Endothelial cell of umbilical vein (primary cell): ENCODE data around the gene SPDEF. TPM values are rescaled to one million over a fixed set of nuclear protein-coding genes. Genes with fewer than 3 reads are reported as not detected.

Experiments
- BruUV-seq: library from RNA; stranded (reverse); fragments of 400-500 nt; replicated peaks from 2 replicates; lab custom pipeline; 2021; lab: Mats Ljungman, UMichigan
- CTCF ChIA-PET: fragments of 300-600, 350-600 bp; sonication (Branson Sonifier 250); formaldehyde crosslinking; loops from one replicate; lab custom pipeline; 2021; ENCODE audit warnings: antibody characterized with exemption, inconsistent platforms; lab: Charles Lee
- POLR2A ChIA-PET: fragments of 300-600, 350-600 bp; sonication (Branson Sonifier 250); formaldehyde crosslinking; loops from one replicate; lab custom pipeline; 2021; ENCODE audit warnings: antibody characterized with exemption, inconsistent platforms; lab: Charles Lee
- DNase-seq: peaks from one replicate; pipeline ENCODE4 v3.0.0-alpha.2; 2011; ENCODE audit warnings: low read depth, low spot score
- FAIRE-seq: peaks from 2 replicates; lab custom pipeline; 2011; peaks lifted over from hg19 to GRCh38; lab: Jason Lieb, UNC
- H2AFZ ChIP-seq: 2 replicates; pipeline ENCODE4 v1.6.0; 2012; ENCODE audit warnings: low read depth, low read length, control low read depth, inconsistent platforms
- H3K27ac ChIP-seq: 2 replicates; pipeline ENCODE4 v1.5.1; 2011; ENCODE audit warnings: low read depth, mild to moderate bottlenecking, control low read depth, low read length, moderate library complexity; ENCODE audit not compliant: insufficient read depth
- H3K27me3 ChIP-seq, 2 experiments: 2 replicates each; pipeline versions ENCODE4 v1.6.0 to v1.6.1; 2011; ENCODE audit warnings: low read length in 2 of 2, mixed read lengths in 1 of 2; ENCODE audit not compliant: control insufficient read depth in 2 of 2, insufficient read depth in 2 of 2
- H3K36me3 ChIP-seq, 2 experiments: 2 replicates in 1 of 2; 3 replicates in 1 of 2; pipeline ENCODE4 v1.5.1; 2011; ENCODE audit warnings: low read length in 2 of 2, mild to moderate bottlenecking in 1 of 2, moderate library complexity in 1 of 2; ENCODE audit not compliant: control insufficient read depth in 2 of 2, insufficient read depth in 2 of 2; ENCODE audit errors: extremely low read depth in 1 of 2
- H3K4me1 ChIP-seq: 3 replicates; pipeline ENCODE4 v1.5.1; 2011; ENCODE audit warnings: mild to moderate bottlenecking, low read length; ENCODE audit not compliant: control insufficient read depth, insufficient read depth; ENCODE audit errors: extremely low read depth
- H3K4me2 ChIP-seq: 2 replicates; pipeline ENCODE4 v1.6.1; 2011; ENCODE audit warnings: low read length, control low read depth, mixed read lengths; ENCODE audit not compliant: insufficient read depth
- H3K4me3 ChIP-seq, 3 experiments: fragments of 200-600 bp in 1 of 3; sonication (generic), shearing (Covaris generic) in 1 of 3; replicated peaks in 1 of 3; 2 replicates each; pipeline ENCODE4 v1.5.1; 2011 to 2016; ENCODE audit warnings: control low read depth in 3 of 3, low read length in 3 of 3, mild to moderate bottlenecking in 2 of 3, inconsistent platforms in 1 of 3, low read depth in 1 of 3, moderate library complexity in 1 of 3; ENCODE audit not compliant: insufficient read depth in 1 of 3
- H3K79me2 ChIP-seq: 2 replicates; pipeline ENCODE4 v1.6.0; 2012; ENCODE audit warnings: low read length, inconsistent platforms; ENCODE audit not compliant: control insufficient read depth, insufficient read depth
- H3K9ac ChIP-seq: replicated peaks from 2 replicates; pipeline ENCODE3; 2011; ENCODE audit warnings: low read length, control low read depth; ENCODE audit not compliant: insufficient read depth; ENCODE audit errors: extremely low read depth
- H3K9me1 ChIP-seq: replicated peaks from 3 replicates; pipeline ENCODE4 v1.6.0; 2011; ENCODE audit warnings: mild to moderate bottlenecking, low read length; ENCODE audit not compliant: control insufficient read depth, insufficient read depth; ENCODE audit errors: extremely low read depth
- H3K9me3 ChIP-seq: replicated peaks from 2 replicates; pipeline ENCODE4 v1.5.1; 2012; ENCODE audit warnings: low read length, inconsistent platforms; ENCODE audit not compliant: control insufficient read depth, insufficient read depth
- H4K20me1 ChIP-seq: replicated peaks from 2 replicates; pipeline ENCODE3; 2011; ENCODE audit warnings: mild to moderate bottlenecking, low read length; ENCODE audit not compliant: control insufficient read depth, insufficient read depth; ENCODE audit errors: extremely low read depth
- EZH2 ChIP-seq: IDR thresholded peaks from 2 replicates; pipeline ENCODE4 v1.6.1; 2012; ENCODE audit warnings: borderline replicate concordance, low read depth, mild to moderate bottlenecking, moderate library complexity, low read length, inconsistent platforms; ENCODE audit not compliant: severe bottlenecking
- FOS ChIP-seq: IDR thresholded peaks from 2 replicates; pipeline ENCODE4 v1.6.1; 2011; ENCODE audit warnings: mild to moderate bottlenecking, low read length, moderate library complexity, borderline replicate concordance; ENCODE audit not compliant: insufficient read depth
- GATA2 ChIP-seq: IDR thresholded peaks from 2 replicates; pipeline ENCODE4 v1.7.0; 2011; ENCODE audit warnings: low read depth, mild to moderate bottlenecking, moderate library complexity, mixed read lengths, low read length; ENCODE audit not compliant: insufficient read length, insufficient read depth
- JUN ChIP-seq: IDR thresholded peaks from 2 replicates; pipeline ENCODE4 v1.6.1; 2011; ENCODE audit warnings: borderline replicate concordance, low read depth; ENCODE audit not compliant: insufficient read length, insufficient read depth
- MYC ChIP-seq: IDR thresholded peaks from one replicate; pipeline ENCODE4 v1.6.1; 2011; ENCODE audit warnings: mild to moderate bottlenecking, low read depth, low read length
- POLR2A ChIP-seq: IDR thresholded peaks from 2 replicates; pipeline ENCODE4 v1.6.1; 2012; ENCODE audit warnings: low read depth, mild to moderate bottlenecking, control low read depth, low read length
- POLR2AphosphoS5 ChIP-seq: IDR thresholded peaks from 2 replicates; pipeline ENCODE4 v1.6.1; 2012; ENCODE audit warnings: low read depth, mild to moderate bottlenecking, control low read depth, low read length, moderate library complexity; ENCODE audit not compliant: insufficient read depth
- dilution Hi-C: fragments of 300-500 bp; cut with MboI; formaldehyde crosslinking; loops from one replicate; pipeline ENCODE4 v1.15.0; 2019; ENCODE audit warnings: low sequenced_read_pairs; ENCODE audit not compliant: extremely low pct_ligation_motif_present
- intact Hi-C: fragments of 100-400 bp; cut with micrococcal nuclease; formaldehyde crosslinking; loops from one replicate; pipeline ENCODE4 v1.10.0; 2022
- polyA plus RNA-seq, 4 experiments: library from polyadenylated mRNA; depleted of rRNA in 3 of 4; stranded (reverse) in 3 of 4; unstranded in 1 of 4; fragments of >200 nt; gene quantifications; 2 replicates each; pipeline versions ENCODE4 v1.2.1 to v1.2.3, GENCODE V29; 2011 to 2012; ENCODE audit warnings: missing spikeins in 1 of 4
- total RNA-seq: library from RNA; stranded (reverse); gene quantifications from 2 replicates; pipeline ENCODE4 v1.2.3, GENCODE V29; 2021
- TF ChIP-seq, protein P1 (sequence below): IDR thresholded peaks from 2 replicates; pipeline ENCODE4 v1.6.1; 2011; ENCODE audit not compliant: insufficient read depth, insufficient read length
- TF ChIP-seq, protein P2 (sequence below), 2 donors: IDR thresholded peaks; 1 replicate in 1 of 2; 2 replicates in 1 of 2; pipeline ENCODE4 v1.5.1; 2011; ENCODE audit warnings: low read length in 2 of 2, mild to moderate bottlenecking in 2 of 2, moderate library complexity in 2 of 2, control low read depth in 1 of 2, inconsistent platforms in 1 of 2, low read depth in 1 of 2; ENCODE audit not compliant: insufficient read depth in 1 of 2; ENCODE audit errors: extremely low read depth in 1 of 2

The SPDEF gene
- total and polyA plus RNA-seq, 2 donors (not counting 3 experiments of a cell fraction or from before 2014, with no cell fraction given) = not detected

DNA sequence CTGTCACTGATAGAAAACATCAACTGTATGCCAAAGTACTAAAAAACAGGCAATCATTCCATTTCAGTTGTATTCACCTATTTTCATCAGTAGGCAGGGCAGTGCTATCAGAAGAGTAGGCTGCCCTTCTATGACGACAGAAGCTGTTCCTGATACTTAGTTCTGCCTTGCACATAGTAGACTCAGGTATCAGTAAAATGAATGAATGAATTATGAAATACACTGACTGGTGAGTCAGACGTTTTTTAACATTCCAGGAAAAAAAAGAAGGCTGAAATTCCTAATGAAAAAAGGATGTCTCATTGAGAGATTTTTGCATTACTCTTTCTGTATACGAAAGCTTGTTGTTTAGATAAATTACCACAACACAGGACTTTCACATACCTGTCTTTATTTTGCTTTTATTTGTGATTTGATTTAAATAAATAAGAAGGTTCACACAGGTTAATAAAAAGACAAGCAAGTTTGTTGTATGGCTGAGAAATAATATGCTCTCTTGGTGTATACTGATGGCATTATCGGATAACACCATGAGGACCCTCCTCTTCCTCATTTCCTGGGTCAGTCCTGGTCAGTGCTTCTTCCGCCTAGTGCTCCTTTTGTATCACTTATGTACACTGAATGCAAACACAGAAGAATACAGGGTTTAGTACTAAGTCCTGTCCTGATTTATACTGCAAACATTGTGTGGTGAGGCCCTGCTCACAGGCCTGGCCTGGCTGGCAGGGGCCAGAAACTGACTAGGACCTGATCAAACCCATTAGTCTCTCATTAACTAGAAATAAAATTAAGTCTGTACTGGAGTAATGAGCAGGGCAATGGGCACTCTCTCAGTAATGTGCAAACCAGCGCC, 39.4 kb upstream of the SPDEF start:
- no TSS peak for BruUV-seq
- Histone ChIP-seq H3K36me3 (no peaks in the 10 kb centered on the region), H3K4me3 (no peak overlapping the region), H3K9me1 (no peaks in the 10 kb centered on the region), H3K9me3 (no peaks in the 10 kb centered on the region), H3K4me2 (no peak overlapping the region), H3K9ac (no peak overlapping the region), H3K27ac (no peak overlapping the region), H4K20me1 (no peaks in the 10 kb centered on the region), H3K4me1 (no peaks in the 10 kb centered on the region), H2AFZ (no peak overlapping the region), H3K79me2 (peaks cover 17% of the 10 kb centered on the region), H3K27me3 (no peaks in the 10 kb centered on the region)
- DNase-seq (no peak), FAIRE-seq (peak; percentile 49)
- TF ChIP-seq FOS (no peak), POLR2A (no peak), EZH2 (no peak), MYC (no peak), GATA2 (no peak), POLR2AphosphoS5 (no peak), JUN (no peak)
- TF ChIP-seq, protein P1, sequence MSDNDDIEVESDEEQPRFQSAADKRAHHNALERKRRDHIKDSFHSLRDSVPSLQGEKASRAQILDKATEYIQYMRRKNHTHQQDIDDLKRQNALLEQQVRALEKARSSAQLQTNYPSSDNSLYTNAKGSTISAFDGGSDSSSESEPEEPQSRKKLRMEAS = no peak
- TF ChIP-seq, protein P2, sequence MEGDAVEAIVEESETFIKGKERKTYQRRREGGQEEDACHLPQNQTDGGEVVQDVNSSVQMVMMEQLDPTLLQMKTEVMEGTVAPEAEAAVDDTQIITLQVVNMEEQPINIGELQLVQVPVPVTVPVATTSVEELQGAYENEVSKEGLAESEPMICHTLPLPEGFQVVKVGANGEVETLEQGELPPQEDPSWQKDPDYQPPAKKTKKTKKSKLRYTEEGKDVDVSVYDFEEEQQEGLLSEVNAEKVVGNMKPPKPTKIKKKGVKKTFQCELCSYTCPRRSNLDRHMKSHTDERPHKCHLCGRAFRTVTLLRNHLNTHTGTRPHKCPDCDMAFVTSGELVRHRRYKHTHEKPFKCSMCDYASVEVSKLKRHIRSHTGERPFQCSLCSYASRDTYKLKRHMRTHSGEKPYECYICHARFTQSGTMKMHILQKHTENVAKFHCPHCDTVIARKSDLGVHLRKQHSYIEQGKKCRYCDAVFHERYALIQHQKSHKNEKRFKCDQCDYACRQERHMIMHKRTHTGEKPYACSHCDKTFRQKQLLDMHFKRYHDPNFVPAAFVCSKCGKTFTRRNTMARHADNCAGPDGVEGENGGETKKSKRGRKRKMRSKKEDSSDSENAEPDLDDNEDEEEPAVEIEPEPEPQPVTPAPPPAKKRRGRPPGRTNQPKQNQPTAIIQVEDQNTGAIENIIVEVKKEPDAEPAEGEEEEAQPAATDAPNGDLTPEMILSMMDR (IDR thresholded peaks at IDR 0.05; ENCODE audit: extremely low read depth in 1 of 2, insufficient read depth in 1 of 2, low read depth in 1 of 2, low read length in 2 of 2) = no peak
- dilution Hi-C loops = no loop called here
- intact Hi-C loops = no loop called here
- ChIA-PET POLR2A (no interaction called here), CTCF (interaction anchor here (0.9 to 3.0 kb wide), 2 partner anchors 14 to 136 kb away, joined by 3 to 18 read pairs; no protein-coding TSS in a partner anchor)
